HG02852 (cell line): ENCODE data around the gene MXD4.
"Not testable (repeated sequence)": the region's sequence is repeated elsewhere in the genome, so short reads cannot be mapped to it uniquely, and the experiment has no call there.

ENCODE experiments used
- ATAC-seq: cut with Tn5 transposase; IDR thresholded peaks from one replicate; pipeline ENCODE4 v1.9.1; 2021; ENCODE audit warnings: mild to moderate bottlenecking, moderate library complexity; ENCODE audit not compliant: unreplicated experiment

The MXD4 gene

GRCh38 chr4:2276581-2277325 is 14.8 kb upstream of the MXD4 start:
- ATAC-seq = no peak

GRCh38 chr4:2275546-2276251 is 13.8 kb upstream of the MXD4 start:
- ATAC-seq = no peak

- ATAC-seq = not testable (repeated sequence)
These were observed 13.1 kb upstream of the MXD4 start for GRCh38 chr4:2275044-2275397.

DNA sequence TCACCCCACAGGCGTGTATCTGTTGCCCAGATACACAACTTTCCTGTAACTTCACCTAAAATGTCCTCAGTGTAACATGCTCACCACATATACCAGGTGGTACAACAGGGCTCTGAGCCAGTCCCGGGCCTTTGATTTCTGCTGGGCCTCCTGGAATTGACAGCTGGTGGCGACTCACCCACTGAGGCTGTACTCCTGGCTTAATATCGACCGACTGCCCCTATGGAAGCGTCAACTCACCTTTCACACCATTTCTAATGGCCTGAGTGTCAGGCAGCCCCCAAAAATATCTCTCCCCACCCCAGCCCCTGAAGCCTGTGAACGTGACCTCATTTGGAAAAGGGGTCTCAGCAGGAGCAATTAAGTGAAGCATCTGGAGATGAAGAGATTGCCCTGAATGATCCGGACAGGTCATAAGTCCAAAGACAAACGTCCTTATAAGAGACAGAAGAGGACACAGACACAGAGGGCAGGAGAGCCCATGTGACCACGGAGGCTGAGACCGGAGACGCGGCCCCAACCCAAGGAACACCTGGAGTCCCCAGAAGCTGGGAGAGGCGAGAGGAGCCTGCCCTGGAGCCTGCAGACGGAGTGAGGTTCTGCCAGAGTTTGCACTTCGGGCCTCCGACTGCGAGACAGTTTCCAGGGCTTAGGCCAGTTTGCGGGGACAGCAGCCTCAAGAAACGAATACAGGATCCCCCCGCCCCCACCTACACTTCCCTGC is 12.6 kb upstream of the MXD4 start:
- ATAC-seq = no peak

DNA sequence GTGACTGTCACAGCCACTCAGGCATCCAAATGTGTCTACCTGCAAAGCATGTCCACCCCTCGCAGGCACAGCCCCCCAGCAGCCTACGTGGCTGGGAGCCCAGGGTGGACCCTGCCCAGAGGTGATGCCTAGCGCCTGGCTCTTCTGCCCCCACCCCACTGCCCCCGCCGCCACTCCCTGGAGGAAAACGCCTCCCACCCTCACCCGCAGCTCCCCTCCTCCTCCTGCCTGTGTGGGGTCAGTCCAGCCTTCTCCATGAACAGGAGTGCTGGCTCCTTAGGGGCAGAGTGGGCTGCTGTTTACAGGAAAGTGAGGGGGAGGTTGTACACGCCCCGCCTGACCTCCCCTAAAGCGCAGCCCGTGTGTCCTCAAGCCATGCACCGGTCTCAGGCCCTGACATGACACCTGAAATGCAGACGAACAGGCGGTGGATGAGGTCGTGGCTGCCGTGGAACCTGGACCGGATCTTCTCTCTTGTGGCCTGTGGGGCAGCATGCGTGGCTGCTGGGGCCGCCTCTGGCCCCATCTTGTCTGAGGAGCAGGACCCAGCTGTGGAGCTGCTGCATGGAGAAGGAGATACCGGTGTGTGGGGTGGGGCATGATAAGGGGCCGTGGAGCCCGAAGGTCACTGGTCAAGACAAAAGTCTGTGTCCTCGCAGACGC is 11.9 kb upstream of the MXD4 start:
- no peak for ATAC-seq

DNA sequence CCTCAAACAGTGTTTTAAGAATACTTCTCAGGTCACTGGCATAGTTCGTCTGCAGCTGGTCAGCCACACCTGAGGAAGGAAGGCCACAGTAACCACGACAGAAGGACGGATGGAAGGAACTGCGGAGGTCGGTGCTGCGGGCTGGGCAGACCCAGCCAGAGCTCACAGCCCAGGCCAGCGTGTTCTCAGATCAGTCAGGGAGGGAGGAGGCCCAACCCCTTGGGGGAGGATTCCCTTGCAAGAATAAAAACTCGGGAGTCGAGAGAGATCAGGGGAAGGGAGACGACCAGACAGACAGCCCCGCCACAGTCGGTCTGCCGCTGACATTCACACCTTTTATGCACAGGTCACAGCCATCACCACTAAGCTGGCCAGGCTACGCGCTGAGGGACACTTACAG is 11.3 kb upstream of the MXD4 start:
- ATAC-seq = no peak

- ATAC-seq = no peak
These were observed 10.9 kb upstream of the MXD4 start for GRCh38 chr4:2272828-2273120.

DNA sequence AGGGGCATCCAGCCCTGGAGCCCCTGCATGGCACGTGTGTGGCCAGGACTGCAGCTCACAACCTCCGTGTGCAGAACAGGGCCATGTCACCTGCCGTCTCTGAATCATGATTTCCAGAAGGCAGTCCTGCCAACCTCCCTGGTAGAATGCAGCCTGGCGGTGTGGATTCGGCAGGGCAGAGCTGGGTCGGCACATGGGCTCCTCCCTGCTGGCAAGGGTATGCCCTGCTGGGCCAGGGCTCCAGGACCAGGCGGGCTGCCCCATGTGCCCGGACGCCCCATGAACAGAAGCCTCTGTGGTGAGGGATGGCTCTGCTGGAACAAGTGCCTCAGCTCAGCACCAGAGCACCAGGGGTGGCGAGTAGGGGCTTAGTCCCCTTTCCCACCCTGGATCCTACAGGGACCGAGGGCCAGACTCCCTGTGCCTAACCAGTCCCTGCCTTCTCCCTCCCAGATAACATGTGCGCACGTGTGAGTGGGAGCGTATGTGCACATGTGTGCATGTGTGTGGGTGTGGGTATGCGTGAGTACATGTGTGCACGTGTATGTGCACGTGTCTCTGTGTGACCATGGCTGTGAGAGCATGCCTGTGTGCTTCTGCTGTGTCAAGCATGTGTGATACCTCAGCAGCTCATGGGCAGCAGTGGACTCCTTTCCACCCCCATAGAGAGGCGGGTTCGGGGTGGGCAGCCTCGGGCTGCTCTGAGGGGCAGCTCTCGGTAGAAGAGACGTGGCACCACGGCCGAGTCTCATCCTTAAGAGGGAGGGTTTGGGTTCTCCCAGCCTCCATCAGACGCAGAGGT is 10.3 kb upstream of the MXD4 start:
- ATAC-seq = no peak

DNA sequence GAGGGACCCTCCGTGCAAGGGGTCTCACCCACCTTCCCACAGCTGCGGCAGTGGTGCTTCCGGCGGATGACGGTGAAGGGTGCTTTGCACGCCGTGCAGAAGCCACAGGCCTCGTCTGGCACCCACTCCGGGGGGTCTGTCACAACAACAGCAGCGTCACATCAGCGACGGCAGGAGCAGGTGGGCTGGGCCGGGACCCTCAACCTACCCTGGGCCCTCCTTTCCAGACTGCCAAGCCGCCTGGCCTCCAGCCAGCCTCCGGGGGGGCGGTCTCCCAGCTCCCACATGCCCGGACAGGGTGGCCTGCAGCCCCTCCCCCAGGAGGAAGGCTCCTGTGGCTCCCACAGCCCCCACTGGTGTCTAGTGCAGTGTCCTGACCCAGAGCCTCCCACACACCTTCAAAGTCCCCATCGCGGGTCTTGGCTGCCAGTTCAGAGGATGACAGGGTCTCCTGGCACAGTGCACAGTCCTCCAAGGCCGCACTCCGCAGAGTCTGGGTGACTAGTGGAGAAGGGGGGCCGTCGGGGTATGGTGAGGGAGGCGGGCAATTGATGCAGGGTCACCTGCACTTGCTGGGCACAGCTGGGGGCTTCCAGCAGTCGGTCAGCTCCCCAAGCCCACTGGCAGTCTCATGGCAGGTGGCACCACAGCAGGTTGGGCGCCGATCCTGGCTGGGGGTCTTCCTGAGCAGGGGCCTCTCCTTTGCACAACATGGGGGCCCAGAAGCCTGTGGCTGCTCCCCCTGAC is 9.5 kb upstream of the MXD4 start:
- ATAC-seq = no peak

GRCh38 chr4:2270341-2271165 is 8.6 kb upstream of the MXD4 start:
- no peak for ATAC-seq

DNA sequence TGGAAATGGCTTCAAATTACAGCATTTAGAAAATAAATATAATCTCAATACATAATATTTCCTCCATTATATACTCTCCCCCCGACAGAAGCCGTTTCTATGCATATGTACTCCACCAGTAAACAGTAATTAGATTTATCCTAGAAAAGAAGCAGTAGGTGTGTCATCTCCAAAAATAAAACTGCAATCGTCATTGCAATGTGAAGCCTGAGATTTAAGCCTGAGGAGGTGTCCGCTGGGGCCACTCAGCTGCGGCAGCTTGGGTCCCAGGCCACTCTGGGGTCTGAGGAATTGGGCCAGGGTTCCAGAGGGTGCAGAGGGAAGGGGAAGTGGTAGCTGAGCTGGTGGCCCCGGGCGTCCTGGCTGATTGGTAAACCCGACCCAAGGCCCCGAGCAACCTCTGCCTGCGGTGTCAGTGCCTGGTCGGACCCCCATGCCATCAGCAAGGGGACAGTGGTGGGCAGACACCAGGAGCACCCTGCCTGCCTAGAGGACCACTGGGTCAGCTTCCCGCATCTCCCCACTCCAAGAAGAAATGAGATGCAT is 7.8 kb upstream of the MXD4 start:
- ATAC-seq = no peak

- ATAC-seq = no peak
These were observed 7.3 kb upstream of the MXD4 start for GRCh38 chr4:2269206-2269531.

DNA sequence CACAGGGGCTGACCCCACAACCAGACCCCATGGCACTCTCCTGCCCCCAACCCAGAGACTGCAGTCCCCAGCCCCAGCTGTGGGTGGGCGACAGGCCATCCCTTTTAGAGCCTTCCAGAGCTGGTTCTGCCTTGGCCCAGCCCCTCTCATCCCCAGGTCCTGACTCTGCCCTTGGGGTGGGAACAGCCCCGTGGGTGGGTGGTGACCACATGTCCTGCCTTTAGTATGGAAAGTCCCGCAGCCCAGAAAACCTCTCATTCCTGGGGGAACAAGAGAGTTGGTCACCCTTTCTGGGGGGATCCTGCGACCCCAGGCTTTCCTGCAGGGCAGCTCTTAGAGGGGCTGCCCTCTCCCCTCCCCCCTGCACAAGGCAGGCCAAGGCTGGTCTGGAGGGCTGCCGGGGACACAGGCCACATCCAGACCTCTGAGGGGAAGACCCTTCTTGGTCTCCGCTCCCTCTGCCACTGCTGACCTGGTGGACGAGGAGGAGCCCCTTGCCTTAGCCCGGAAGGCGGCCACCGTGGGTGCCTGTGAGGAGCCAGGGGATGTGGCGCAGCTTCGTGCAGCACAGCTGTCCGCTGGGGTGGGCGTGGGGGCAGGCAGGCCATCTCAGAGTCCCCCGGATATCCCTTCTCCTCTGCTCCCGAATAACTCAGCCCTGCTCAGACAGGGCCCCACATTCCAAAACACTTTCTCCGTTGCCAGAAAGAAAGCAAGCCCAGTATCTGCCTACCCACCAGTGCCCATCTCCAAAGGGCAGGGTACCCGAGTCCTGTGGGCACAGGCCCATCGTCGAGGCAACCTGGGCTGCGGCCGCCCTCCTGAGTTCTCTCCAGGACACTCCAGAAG is 6.7 kb upstream of the MXD4 start:
- no peak for ATAC-seq

DNA sequence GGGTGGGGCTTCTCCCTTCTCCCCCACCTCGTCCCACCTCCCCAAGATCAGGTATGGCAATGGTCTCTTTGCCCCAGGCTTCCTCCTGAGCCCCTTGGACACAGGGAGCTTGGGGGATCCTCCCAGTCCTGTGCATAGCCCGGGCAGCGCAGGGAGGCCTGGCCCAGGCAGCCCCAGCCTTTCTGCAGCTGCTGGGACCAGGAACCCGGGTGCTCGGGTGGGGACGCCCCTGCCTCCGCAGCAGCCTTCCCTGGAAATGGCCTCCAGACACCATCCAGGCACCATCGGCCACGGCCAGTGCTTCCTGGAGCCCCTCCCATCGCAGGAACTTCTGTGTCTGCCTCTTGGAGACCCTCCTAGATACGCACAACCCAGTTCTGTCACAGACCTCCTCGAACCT is 5.9 kb upstream of the MXD4 start:
- no peak for ATAC-seq

GRCh38 chr4:2267320-2267811 is 5.5 kb upstream of the MXD4 start:
- ATAC-seq = no peak

GRCh38 chr4:2266821-2267220 is 4.9 kb upstream of the MXD4 start:
- ATAC-seq = no peak

DNA sequence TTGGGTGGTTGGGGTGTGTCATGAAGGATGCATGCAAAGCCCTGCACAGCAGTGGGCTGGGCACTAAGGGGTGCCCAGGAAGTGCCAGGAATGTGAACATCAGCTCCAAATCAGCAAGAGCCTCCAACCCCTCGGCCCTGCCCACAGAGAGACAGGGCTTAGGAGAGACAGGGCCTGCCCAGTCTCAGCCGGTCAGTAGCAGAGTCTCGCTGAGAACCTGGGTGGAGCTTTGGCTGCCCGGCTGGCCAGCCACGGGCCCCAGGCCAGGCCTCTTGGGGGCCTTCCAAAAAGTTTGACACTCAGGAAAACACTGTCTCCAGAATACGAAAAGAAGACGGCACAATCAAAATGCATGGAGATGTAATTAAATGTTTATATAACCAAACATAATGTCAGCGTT is 4.3 kb upstream of the MXD4 start:
- ATAC-seq = no peak
